HFF-Myc (cell line): ENCODE measurements around the gene LRCOL1.

Source experiments
- DNase-seq: peaks from one replicate; pipeline ENCODE4 v3.0.0-alpha.2; 2011; ENCODE audit warnings: low read depth; ENCODE audit errors: extremely low read depth
- H3K4me3 ChIP-seq: replicated peaks from 2 replicates; pipeline ENCODE4 v1.5.1; 2011; ENCODE audit warnings: low read depth, mild to moderate bottlenecking, control low read depth, low read length
- CTCF ChIP-seq: IDR thresholded peaks from 2 replicates; pipeline ENCODE4 v1.5.1; 2012; ENCODE audit warnings: mild to moderate bottlenecking, low read depth, low read length, control low read depth; ENCODE audit errors: missing control alignments

LRCOL1 gene

DNA sequence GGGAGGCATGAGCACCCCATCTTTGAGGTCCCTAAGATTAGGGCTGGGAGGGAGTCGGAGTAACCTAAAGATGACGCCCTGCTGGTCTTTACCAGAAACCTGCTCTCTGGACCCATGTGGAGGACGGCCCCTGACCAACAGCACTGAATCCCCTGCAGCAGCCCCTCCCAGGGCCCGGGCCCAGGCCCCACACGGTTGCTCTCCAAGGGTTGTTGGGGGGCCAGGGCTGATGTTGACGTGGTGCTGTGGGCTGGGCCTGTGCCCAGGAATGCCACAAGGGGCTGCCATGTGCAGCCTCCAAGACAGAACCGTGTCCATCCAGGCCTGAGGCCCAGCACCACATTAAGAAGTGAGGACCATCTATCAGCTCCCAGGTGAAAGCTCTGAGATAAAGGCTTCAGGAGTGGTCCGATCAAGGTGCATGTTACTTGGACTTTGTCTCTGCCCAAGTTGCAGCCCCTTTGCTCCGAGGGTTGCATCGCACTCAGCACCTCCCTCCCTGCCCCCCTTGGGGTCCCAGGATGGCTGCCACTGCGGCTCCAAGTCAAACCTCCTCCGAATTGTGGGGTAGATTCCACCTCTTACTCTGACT lies 29.6 kb downstream of the LRCOL1 start:
- no peak overlapping the region for H3K4me3 ChIP-seq
- DNase-seq = no peak
- TF ChIP-seq CTCF = no peak

- DNase-seq = no peak
- TF ChIP-seq CTCF = no peak
- H3K4me3 ChIP-seq = no peak overlapping the region
Measured at GRCh38 chr12:132579744-132580143, 30.6 kb downstream of the LRCOL1 start.

DNA sequence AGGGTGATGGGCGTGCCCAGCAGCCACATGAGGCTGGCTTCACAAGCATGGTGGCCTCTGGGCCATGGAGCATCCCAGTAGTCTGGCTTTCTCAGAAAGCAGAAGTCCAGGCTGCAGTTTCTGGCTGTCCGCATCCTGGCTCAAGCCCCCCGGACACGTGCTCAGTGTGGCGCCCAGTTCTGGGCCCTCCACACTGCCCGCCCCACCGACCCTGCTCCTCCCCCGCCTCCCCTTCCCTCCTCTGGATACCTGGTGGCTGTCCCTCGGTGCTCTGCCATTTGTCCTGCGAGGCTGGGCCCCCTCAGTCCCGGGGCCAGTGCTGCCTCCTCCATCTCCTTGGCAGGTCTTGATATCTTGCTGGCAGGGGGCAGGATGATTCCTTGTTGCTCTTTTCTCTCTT lies 31.6 kb downstream of the LRCOL1 start:
- DNase-seq = no peak
- no peak for TF ChIP-seq CTCF
- H3K4me3 ChIP-seq = no peak overlapping the region

GRCh38 chr12:132578118-132578517 lies 32.3 kb downstream of the LRCOL1 start:
- DNase-seq = no peak
- no peak for TF ChIP-seq CTCF
- no peak overlapping the region for H3K4me3 ChIP-seq

- TF ChIP-seq CTCF = no peak
- DNase-seq = no peak
- H3K4me3 ChIP-seq = no peak overlapping the region
Measured at GRCh38 chr12:132577191-132577920, 33.0 kb downstream of the LRCOL1 start.

GRCh38 chr12:132576701-132577100 lies 33.7 kb downstream of the LRCOL1 start:
- H3K4me3 ChIP-seq = no peak overlapping the region
- TF ChIP-seq CTCF = no peak
- DNase-seq = no peak
